HEK293 (cell line): ENCODE results near the gene PKMYT1.

Experiments used
- CTCF ChIP-seq: fragments of 450-650 bp; formaldehyde crosslinking; IDR thresholded peaks from 2 replicates; pipeline ENCODE4 v1.5.1; 2016; ENCODE audit warnings: missing biosample characterization, missing genetic modification characterization
- HOXA7 ChIP-seq: sonication (generic); formaldehyde crosslinking; IDR thresholded peaks from 2 replicates; pipeline ENCODE4 v1.8.1; 2022; ENCODE audit warnings: missing genetic modification reagents, borderline replicate concordance
- PATZ1 ChIP-seq: fragments of 450-650 bp; formaldehyde crosslinking; IDR thresholded peaks from 2 replicates; pipeline ENCODE4 v1.5.1; 2016; ENCODE audit warnings: missing biosample characterization, missing genetic modification characterization
- SCRT1 ChIP-seq: fragments of 450-650 bp; formaldehyde crosslinking; IDR thresholded peaks from 2 replicates; pipeline ENCODE4 v1.5.1; 2016; ENCODE audit warnings: missing biosample characterization, missing genetic modification characterization, borderline replicate concordance
- ZBTB7A ChIP-seq: fragments of 450-650 bp; formaldehyde crosslinking; IDR thresholded peaks from 2 replicates; pipeline ENCODE4 v1.5.1; 2016; ENCODE audit warnings: low read depth, missing biosample characterization, missing genetic modification characterization
- ZNF184 ChIP-seq: fragments of 450-650 bp; IDR thresholded peaks from 2 replicates; pipeline ENCODE4 v1.5.1; 2018; ENCODE audit warnings: missing biosample characterization, mild to moderate bottlenecking, missing genetic modification characterization
- ZNF2 ChIP-seq: fragments of 450-650 bp; formaldehyde crosslinking; IDR thresholded peaks from 2 replicates; pipeline ENCODE4 v1.5.1; 2016; ENCODE audit warnings: missing biosample characterization, missing genetic modification characterization
- ZNF544 ChIP-seq: fragments of 450-650 bp; formaldehyde crosslinking; IDR thresholded peaks from 2 replicates; pipeline ENCODE4 v1.5.0; 2017; ENCODE audit warnings: missing biosample characterization, missing genetic modification characterization
- ZNF560 ChIP-seq: fragments of 450-650 bp; formaldehyde crosslinking; IDR thresholded peaks from 2 replicates; pipeline ENCODE4 v1.5.1; 2017; ENCODE audit warnings: missing biosample characterization, missing genetic modification characterization, borderline replicate concordance

DNA sequence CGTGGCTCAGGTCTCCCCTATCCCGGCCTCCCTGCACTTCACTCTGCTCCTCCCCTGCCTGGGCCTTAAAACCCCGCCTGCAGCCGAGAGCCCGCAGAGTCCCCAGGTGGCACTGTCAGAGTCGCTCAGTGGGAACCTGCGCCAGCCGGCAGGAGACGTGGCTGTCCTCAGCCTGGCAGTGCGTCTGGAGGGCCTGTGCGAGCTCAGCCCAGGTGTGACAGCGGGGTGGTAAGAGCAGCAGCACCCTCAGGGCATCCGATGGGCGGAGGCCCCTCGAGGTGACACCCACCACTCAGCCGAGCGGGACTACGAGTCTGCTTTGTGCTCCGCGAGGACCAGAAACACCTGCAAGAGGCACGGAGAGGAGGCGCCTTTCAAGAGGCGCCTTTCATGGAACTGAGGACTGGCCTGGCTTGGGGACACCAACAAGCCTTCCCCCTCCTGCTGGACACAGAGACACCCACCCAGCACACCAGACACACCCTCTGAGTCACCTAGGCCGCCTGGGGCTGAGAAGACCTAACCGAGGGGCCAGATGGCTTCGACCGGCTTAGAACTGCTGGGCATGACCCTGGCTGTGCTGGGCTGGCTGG, 32.7 kb upstream of the PKMYT1 start, which contains the start of gene CLDN9:
- TF ChIP-seq CTCF (tag by site-specific recombination) (no peak), ZBTB7A (tag by site-specific recombination) (no peak), HOXA7 (CRISPR knock-in tag) (no peak), PATZ1 (tag by site-specific recombination) (no peak), ZNF560 (tag by site-specific recombination) (no peak), ZNF2 (tag by site-specific recombination) (no peak), ZNF544 (no peak), ZNF184 (tag by site-specific recombination) (no peak), SCRT1 (no peak)
